GM19099 (cell line): ENCODE results near the gene HIVEP3.
A peak's percentile ranks its signal among the peaks of the same experiment; 100 is the strongest.

ENCODE experiments used
- POLR2A ChIP-seq: IDR thresholded peaks from 3 replicates; pipeline ENCODE4 v1.6.1; 2011; ENCODE audit warnings: low read depth; ENCODE audit not compliant: insufficient read length; ENCODE audit errors: extremely low read depth

The HIVEP3 gene

DNA sequence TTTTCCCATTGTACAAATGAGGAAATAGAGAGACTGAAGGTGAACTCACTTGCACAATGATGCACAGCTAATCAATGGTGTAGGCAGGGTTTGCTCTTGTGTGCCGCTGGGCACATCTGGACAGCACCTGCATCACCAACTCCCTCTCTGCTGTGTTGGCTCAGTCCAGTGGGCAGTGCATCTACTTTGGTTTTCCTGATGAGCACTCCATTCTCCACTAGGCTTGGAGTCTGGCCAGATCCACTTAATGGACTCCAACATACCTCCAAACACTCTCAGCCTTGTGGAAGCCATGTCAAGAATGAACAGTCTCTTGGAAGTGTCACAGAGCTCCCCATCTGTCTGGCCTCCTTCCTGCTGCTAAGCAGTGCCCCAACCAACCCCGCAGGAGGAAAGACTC lies 152.2 kb downstream of the HIVEP3 start:
- TF ChIP-seq POLR2A, result no peak

GRCh38 chr1:41766041-41766440 lies 152.7 kb downstream of the HIVEP3 start:
- no peak for TF ChIP-seq POLR2A

- TF ChIP-seq POLR2A, result no peak
Observed at GRCh38 chr1:41765152-41765551, 153.6 kb downstream of the HIVEP3 start.

DNA sequence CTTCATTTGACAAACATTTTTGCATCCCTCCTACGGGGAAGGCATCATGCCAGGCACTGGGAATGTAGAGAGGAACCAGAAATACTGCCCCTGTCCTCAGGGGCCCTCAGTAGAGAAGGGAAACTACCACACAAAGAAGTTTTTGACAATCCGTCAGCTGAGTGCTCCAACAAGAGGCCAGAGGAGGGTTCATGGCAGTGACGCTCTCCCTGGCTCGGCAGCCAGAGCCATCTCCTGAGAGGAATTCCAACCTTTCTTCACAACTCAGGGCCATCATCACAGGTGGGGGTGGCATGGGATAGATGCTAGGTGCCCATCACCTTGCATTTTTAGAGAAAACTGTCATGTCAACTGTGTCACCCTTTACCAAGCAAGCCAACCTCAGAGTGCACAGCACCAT lies 154.1 kb downstream of the HIVEP3 start:
- TF ChIP-seq POLR2A, result no peak

DNA sequence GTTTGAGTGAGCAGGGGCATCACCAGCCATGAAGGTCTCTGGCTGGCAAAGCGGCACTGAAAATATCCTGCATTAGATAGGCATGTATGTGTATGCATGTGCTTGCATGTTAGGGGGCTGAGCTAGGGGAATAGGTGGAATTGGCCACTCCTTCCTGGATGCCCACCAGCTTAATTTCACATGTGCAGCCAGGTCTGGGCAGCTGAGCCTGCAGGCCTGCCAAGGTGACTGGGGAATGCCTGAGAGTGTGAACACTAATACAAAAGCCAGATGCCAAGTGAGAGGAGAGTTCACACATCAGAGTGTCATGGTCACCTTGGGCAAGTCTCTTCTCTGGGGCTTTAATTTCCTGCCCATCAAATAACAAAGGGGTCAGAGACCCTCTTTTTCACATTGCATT lies 155.9 kb downstream of the HIVEP3 start:
- TF ChIP-seq POLR2A, result no peak

DNA sequence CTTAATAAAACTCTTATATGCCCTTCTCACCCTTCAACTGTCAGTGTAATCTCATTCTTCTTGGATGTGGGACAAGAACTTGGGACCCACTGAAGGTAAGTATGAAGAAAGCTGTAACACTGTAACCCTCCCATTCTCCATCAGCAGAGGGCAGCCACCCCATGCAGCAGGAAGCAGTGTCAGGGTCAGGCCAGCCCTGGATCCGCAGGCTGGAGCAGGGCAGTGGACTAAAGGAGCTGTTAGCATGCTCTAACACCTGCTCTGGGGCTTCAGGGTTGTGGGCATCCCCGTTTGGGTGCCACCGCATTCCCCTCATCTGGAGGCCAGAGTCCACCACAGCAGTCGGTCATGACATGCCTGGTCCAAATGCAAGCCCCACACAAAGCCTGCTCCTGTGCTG lies 156.5 kb downstream of the HIVEP3 start:
- TF ChIP-seq POLR2A, result no peak

DNA sequence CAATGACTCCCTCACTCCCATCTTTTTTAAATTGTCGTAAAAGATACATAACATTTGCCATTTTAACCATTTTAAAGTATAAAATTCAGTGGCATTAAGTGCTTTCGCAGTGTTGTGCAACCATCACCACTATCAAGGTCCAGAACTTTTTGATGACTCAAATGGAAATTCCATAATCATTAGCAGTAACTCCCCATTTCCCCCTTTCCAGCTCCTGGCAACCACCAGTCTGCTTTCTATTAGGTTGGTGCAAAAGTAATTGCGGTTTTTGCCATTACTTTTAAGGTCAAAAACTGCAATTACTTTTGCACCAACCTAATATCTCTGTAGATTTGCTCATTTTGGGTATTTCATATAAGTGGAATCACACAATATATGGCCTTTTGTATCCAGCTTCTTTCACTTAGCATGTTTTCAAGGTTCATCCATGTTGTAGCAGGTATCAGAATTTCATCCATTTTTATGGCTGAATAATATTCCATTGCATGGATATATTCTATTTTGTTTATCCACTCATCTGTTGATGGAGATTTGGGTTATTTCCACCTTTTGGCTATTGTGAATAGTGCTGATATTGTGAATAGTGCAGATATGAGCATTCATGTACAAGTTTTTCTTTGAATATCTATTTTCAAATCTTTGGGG lies 159.7 kb downstream of the HIVEP3 start:
- no peak for TF ChIP-seq POLR2A

GRCh38 chr1:41758500-41758899 lies 160.2 kb downstream of the HIVEP3 start:
- TF ChIP-seq POLR2A, result no peak

DNA sequence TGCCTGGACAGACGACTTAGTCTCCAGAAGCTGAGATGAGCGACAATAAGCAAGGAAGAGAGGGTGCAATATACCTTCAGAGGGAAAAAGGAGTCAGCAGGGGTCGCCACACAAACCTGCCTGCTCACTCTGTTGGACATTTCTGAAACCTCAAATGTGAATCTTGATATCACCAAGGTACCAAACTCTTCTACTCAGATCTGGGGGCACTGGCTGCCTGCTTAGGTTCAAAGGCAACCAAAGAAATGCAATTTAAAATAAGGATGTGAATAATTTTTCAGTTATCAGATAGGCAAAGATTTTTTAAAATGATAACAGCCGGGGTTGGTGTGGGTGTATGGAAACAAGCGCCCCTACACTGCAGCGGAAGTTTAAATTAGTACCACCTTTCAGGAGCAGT lies 164.2 kb downstream of the HIVEP3 start:
- no peak for TF ChIP-seq POLR2A

DNA sequence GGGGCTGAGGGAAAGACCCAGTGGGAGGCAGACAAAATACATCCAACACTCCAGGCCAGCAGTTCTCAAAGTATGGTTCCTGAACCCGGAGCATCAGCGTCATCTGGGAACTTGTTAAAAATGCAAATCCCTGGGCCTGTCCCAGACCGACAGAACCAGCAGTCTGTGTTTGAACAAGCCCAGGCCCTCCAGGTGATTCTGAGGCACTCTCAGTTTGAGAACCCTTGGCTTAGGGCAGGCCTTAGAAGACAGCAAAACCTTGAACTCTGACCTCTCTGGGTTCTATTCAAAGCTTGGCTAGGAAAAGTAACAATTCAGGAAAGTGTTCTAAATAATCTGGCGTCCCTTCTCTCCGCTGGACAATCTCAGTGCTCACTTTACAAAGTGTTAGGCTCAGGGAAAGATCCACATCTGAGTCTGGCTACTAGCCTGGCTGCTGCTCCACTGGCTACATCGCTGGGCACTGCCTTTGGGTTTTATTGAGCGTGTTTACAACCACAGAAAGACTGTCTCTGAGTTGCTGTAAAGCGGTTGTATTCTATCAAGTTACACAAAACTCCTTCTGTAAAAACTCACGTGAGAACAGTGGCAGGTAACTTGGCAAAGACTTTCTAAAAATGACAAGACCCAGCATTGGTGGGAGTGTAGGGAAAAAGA lies 166.1 kb downstream of the HIVEP3 start:
- TF ChIP-seq POLR2A, result no peak

DNA sequence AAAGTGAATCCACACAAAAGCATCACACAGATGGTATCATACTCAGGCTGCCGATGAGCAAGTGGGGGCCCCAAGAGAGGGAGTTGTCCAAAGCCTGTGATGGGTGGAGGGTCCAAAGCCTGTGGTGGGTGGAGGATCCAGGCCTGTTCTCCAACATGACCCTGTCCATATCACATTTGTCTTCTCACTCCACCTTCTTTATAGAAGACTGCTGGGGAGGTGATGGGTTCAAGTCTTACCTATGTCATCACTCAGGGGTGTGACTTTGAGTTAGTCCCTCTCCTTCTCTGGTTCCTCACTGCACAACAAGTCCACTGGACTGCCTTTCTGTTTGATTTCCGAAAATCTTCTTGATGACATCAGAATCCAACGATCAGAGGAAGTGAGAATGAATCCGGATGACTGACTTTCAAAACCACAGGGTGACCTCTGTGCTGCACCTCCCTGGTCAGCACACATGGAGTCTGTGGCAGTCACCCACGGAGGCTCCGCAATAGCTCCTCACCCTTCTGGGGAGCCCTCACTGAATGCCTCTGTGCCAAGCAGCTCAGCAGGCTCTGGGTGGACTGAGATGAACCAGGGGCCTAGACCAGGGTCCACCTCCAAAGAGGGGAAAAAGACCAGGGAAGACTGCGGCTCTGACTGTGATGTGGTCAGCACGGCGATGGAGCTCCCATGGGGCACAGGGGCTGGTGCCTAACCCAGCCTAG lies 166.8 kb downstream of the HIVEP3 start:
- peak; percentile 10 for TF ChIP-seq POLR2A

DNA sequence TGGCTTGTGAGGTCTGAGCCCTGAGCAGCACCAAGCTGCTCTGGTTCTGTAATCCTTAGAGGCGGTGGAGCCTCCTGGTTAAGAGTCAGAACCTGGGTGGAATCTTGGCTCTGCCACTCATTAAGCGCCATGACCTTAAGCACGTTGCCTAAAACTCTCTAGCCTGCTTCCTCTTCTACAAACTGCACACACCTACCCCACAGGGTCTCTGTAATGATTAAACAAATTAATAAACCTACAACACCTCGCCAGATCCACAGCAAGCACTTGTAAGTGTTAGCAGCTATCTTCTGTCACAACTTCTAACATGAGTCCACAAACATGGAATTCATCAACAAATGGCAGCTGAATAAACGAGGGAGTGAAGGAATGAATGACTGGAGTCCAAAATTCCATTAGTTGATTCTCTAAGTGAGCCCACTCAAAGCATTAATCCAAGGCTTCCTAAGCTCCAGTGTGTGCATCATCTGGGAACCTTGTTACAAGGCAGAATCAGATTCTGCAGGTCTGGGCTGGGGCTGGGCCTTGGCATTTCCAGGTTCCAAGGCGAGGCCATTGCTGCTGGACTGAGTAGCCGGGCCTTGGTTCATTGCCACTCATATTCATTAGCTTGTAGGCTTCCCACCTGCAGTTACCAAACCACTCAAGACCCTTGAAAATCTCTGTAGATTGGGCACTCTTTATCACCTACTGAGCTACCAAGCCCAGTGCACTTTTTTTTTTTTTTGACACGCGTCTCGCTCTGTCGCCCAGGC lies 168.6 kb downstream of the HIVEP3 start:
- peak; percentile 41 for TF ChIP-seq POLR2A

GRCh38 chr1:41745022-41745421 lies 173.7 kb downstream of the HIVEP3 start:
- TF ChIP-seq POLR2A, result no peak

DNA sequence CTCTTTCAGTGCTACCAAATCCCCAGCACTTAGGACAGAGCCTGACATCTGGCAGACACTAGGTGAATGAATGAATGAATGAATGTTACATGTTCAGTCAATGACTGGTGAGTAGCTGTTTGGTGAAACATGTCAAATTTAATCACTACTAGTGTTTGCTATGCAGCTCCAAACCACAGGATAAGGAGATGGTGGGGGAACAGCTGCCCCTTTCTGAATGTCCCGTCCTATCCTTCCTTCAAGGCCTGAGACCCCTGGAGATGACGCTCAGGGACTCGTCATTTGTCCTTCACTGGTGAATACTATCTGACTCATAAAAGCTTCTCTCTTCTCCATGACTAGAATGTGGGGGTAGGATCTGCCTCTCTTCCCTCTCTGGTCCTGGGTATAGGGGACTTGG lies 175.4 kb downstream of the HIVEP3 start:
- no peak for TF ChIP-seq POLR2A

DNA sequence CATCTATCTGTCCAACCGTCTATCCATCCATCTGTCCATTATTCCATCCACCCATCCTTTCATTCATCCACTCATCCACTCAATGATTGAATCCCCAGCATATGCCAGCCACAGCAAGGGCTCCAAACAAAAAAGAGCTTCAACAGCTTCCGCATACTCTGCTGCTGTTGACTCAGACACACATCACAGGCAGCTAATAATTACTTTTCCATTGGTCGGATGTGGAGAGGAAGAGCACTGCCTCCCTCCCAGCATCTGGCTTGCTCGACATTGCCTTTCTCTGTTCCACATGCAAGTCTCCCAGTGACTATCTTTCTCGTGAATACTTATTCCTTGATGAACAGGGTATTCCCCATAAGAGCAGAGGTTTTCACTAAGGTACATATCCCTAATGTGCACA lies 176.5 kb downstream of the HIVEP3 start:
- no peak for TF ChIP-seq POLR2A
